ENCODE results near the gene TNPO3. TPM values are rescaled to one million over a fixed set of nuclear protein-coding genes. Genes with fewer than 3 reads are reported as not detected.

The TNPO3 gene
- total RNA-seq, 2 experiments from 2014 or later, result 55.1 to 71.7 TPM

GRCh38 chr7:129073204-129073603 lies 18.3 kb upstream of the TNPO3 start:
- no peak for TF ChIP-seq CTCF (conservative IDR thresholded peaks at IDR 0.05; ENCODE audit: low read length)
- TF ChIP-seq EZH2phosphoT487 (IDR thresholded peaks at IDR 0.05; ENCODE audit: borderline replicate concordance, low read depth, low read length), result no peak

DNA sequence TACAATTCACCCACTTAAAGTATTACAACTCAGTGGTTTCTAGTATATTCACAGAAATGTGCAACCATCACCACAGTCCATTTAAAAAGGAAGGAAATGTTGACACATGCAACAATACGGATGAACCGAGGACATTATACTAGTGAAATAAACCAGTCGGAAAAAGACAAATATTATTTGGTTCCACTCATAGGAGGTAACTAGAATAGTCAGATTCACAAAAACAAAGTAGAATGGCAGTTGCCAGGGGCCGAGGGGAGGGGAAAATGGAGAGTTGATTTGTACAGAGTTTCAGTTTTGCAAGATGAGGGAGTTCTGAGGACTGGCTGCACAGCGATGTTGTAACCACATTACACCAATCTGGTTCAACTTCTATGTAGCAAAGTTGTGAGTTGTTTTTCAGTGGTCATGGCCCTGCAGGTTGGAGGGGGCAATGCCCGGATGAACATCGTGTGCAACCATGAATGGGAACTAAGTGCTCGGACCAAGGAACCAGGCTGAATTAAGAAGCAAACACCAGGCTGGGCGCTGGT lies 17.6 kb upstream of the TNPO3 start:
- intact Hi-C loops (cut with micrococcal nuclease; ENCODE audit: unreplicated experiment), result no loop called here
- ChIA-PET POLR2A (interaction anchor here (1.2 to 1.4 kb wide), 3 partner anchors 12 to 17 kb away, joined by 3 to 6 read pairs (median 4); partner anchors contain the start of gene TNPO3), CTCF (ENCODE audit: unreplicated experiment) (interaction anchor here (0.5 kb wide), 1 partner anchor 9 kb away, joined by 3 read pairs; no protein-coding TSS in a partner anchor)
- Histone ChIP-seq H3K4me1 (ENCODE audit: insufficient read depth, low read length, poor library complexity, severe bottlenecking) (no peaks in the 10 kb centered on the region), H4K20me1 (ENCODE audit: insufficient read depth, low read length) (no peaks in the 10 kb centered on the region), H3K4me3 (ENCODE audit: low read depth, low read length, poor library complexity, severe bottlenecking) (no peak overlapping the region), H3K4me2 (ENCODE audit: low read length) (no peak overlapping the region), H3K79me2 (ENCODE audit: insufficient read depth, low read depth, low read length) (no peaks in the 10 kb centered on the region), H3K9me3 (ENCODE audit: low read length) (no peaks in the 10 kb centered on the region), H3K36me3 (ENCODE audit: insufficient read depth, low read length) (no peaks in the 10 kb centered on the region), H3K27ac (ENCODE audit: low read depth, low read length, poor library complexity, severe bottlenecking) (no peak overlapping the region), H3K9me2 (ENCODE audit: insufficient read depth, low read length) (no peaks in the 10 kb centered on the region), H2AFZ (ENCODE audit: low read length) (no peak overlapping the region)
- TF ChIP-seq EZH2phosphoT487 (IDR thresholded peaks at IDR 0.05; ENCODE audit: borderline replicate concordance, low read depth, low read length), result no peak
- TF ChIP-seq CTCF (conservative IDR thresholded peaks at IDR 0.05; ENCODE audit: low read length), result no peak
- no TSS peak for BruUV-seq (replicated peaks)
- DNase-seq (ENCODE audit: low spot score), result no peak

More at GRCh38 chr7:129073204-129073603, 18.3 kb upstream of the TNPO3 start:
- Histone ChIP-seq H3K9me2 (ENCODE audit: insufficient read depth, low read length) (no peaks in the 10 kb centered on the region), H3K79me2 (ENCODE audit: insufficient read depth, low read depth, low read length) (no peaks in the 10 kb centered on the region), H3K4me2 (ENCODE audit: low read length) (no peak overlapping the region), H3K4me3 (ENCODE audit: low read depth, low read length, poor library complexity, severe bottlenecking) (no peak overlapping the region), H4K20me1 (ENCODE audit: insufficient read depth, low read length) (no peaks in the 10 kb centered on the region), H3K4me1 (ENCODE audit: insufficient read depth, low read length, poor library complexity, severe bottlenecking) (no peaks in the 10 kb centered on the region), H2AFZ (ENCODE audit: low read length) (no peak overlapping the region), H3K9me3 (ENCODE audit: low read length) (no peaks in the 10 kb centered on the region), H3K27ac (ENCODE audit: low read depth, low read length, poor library complexity, severe bottlenecking) (no peak overlapping the region), H3K36me3 (ENCODE audit: insufficient read depth, low read length) (no peaks in the 10 kb centered on the region)
- ChIA-PET CTCF (ENCODE audit: unreplicated experiment) (no interaction called here), POLR2A (interaction anchor here (1.1 to 1.7 kb wide), 5 partner anchors 12 to 113 kb away, joined by 3 to 6 read pairs (median 4); partner anchors contain the start of gene TNPO3)
- BruUV-seq (replicated peaks), result no TSS peak
- no peak for DNase-seq (ENCODE audit: low spot score)
- intact Hi-C loops (cut with micrococcal nuclease; ENCODE audit: unreplicated experiment), result no loop called here

DNA sequence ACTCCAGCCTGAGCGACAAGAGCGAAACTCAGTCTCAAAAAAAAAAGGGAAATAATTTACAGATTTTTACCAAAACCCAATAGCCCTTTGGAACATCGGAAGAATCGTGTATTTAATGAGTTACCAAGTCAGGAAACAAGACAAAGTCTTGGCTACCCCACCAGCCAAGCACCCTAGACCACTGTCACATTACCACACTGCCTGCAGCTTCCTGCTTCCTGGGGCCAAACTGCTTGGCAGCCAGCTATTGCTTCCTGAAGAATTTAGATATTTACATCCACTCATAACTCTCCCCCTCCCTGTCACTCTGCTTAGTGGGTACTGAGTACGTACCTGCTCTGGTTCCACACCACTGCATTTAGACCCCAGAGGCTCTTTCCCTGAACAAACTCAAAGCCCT lies 14.1 kb upstream of the TNPO3 start:
- no peak for DNase-seq (ENCODE audit: low spot score)
- no TSS peak for BruUV-seq (replicated peaks)
- Histone ChIP-seq H3K4me3 (ENCODE audit: low read depth, low read length, poor library complexity, severe bottlenecking) (no peak overlapping the region), H3K27ac (ENCODE audit: low read depth, low read length, poor library complexity, severe bottlenecking) (no peak overlapping the region), H3K4me1 (ENCODE audit: insufficient read depth, low read length, poor library complexity, severe bottlenecking) (no peaks in the 10 kb centered on the region), H2AFZ (ENCODE audit: low read length) (no peak overlapping the region), H3K36me3 (ENCODE audit: insufficient read depth, low read length) (no peaks in the 10 kb centered on the region), H4K20me1 (ENCODE audit: insufficient read depth, low read length) (no peaks in the 10 kb centered on the region), H3K9me2 (ENCODE audit: insufficient read depth, low read length) (no peaks in the 10 kb centered on the region), H3K4me2 (ENCODE audit: low read length) (no peak overlapping the region), H3K79me2 (ENCODE audit: insufficient read depth, low read depth, low read length) (no peaks in the 10 kb centered on the region), H3K9me3 (ENCODE audit: low read length) (no peaks in the 10 kb centered on the region)
- TF ChIP-seq CTCF (conservative IDR thresholded peaks at IDR 0.05; ENCODE audit: low read length), result no peak
- TF ChIP-seq EZH2phosphoT487 (IDR thresholded peaks at IDR 0.05; ENCODE audit: borderline replicate concordance, low read depth, low read length), result no peak
- ChIA-PET CTCF (ENCODE audit: unreplicated experiment) (no interaction called here), POLR2A (interaction anchor here (0.6 to 1.4 kb wide), 2 partner anchors 13 to 14 kb away, joined by 3 read pairs; partner anchors contain the start of gene TNPO3)
- intact Hi-C loops (cut with micrococcal nuclease; ENCODE audit: unreplicated experiment), result no loop called here
